Peyer's patch (tissue), 4 donors: ENCODE data around the gene SPART. TPM values are rescaled to one million over a fixed set of nuclear protein-coding genes. Genes with fewer than 3 reads are reported as not detected.

ENCODE experiments used
- DNase-seq, 3 donors: peaks; one replicate each; pipeline ENCODE4 v3.0.0-alpha.2; 2017 to 2019
- H3K27ac ChIP-seq, 4 donors: fragments of 200-600 bp; sonication (generic); one replicate each; pipeline ENCODE4 v1.5.1; 2016 to 2019
- H3K27me3 ChIP-seq, 2 donors: fragments of 200-600 bp; sonication (generic); one replicate each; pipeline ENCODE4 v1.5.1; 2019
- H3K36me3 ChIP-seq, 3 donors: fragments of 200-600 bp; sonication (generic); one replicate each; pipeline ENCODE4 v1.5.1; 2016 to 2019
- H3K4me1 ChIP-seq, 4 donors: fragments of 200-600 bp; sonication (generic); one replicate each; pipeline ENCODE4 v1.5.1; 2016 to 2019
- H3K4me3 ChIP-seq, 4 donors: fragments of 200-600 bp; sonication (generic); 1 replicate in 3 of 4; 2 replicates in 1 of 4; pipeline ENCODE4 v1.5.1; 2016 to 2019; ENCODE audit warnings: mild to moderate bottlenecking in 1 of 4
- H3K9me3 ChIP-seq, 4 donors: fragments of 200-600 bp; sonication (generic); one replicate each; pipeline ENCODE4 v1.5.1; 2016 to 2019; ENCODE audit warnings: mild to moderate bottlenecking in 1 of 4
- POLR2A ChIP-seq, 2 donors: fragments of 450-650 bp; IDR thresholded peaks; one replicate each; pipeline ENCODE4 v1.5.1; 2017; ENCODE audit warnings: antibody characterized with exemption in 2 of 2, mild to moderate bottlenecking in 2 of 2, moderate library complexity in 2 of 2
- small RNA-seq, 2 donors: library from RNA; depleted of rRNA; stranded (forward); fragments of <200 nt; gene quantifications; one replicate each; pipeline ENCODE3, GENCODE V24; 2016
- total RNA-seq, 4 donors: library from RNA; depleted of rRNA; stranded (reverse); fragments of >200 nt; gene quantifications; one replicate each; pipeline ENCODE4 v1.1.0, GENCODE V29; 2016
- TF ChIP-seq, protein P1 (sequence below), 6 experiments: fragments of 450-650 bp in 4 of 6; fragments of 200-600 bp in 2 of 6; sonication (generic) in 1 of 6; IDR thresholded peaks; one replicate each; pipeline ENCODE4 v1.5.1; 2017 to 2019; ENCODE audit warnings: antibody characterized with exemption in 6 of 6, mild to moderate bottlenecking in 3 of 6, moderate library complexity in 1 of 6

Gene SPART
- total RNA-seq, 4 donors from 2014 or later = 6.8 to 34.7 (median 14.5) TPM

DNA sequence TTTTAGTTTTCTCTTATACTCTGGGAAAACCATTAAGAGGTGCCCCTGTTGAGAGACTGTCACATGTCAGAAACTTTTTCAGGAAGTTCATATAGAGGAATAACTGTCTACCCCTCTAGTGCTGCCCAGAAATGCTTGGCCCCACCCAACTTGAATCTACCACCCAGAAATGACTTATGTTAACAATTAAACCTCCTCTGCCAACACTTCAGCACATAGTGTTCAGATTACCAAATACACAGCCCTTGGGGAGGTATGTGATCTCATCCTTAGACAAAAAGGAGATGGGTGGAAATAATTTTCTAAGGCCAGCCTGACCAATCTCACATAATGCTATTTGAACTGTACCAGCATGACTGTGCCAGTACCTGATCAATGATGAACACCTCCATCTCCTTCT is 84.2 kb downstream of the SPART start:
- H3K4me3 ChIP-seq = no peak overlapping the region
- H3K36me3 ChIP-seq = no peaks in the 10 kb centered on the region
- no peaks in the 10 kb centered on the region for H3K27me3 ChIP-seq
- DNase-seq = no peak
- H3K4me1 ChIP-seq = no peaks in the 10 kb centered on the region
- H3K9me3 ChIP-seq = no peaks in the 10 kb centered on the region
- no peak for TF ChIP-seq POLR2A (IDR thresholded peaks at IDR 0.05)
- TF ChIP-seq, protein P1, sequence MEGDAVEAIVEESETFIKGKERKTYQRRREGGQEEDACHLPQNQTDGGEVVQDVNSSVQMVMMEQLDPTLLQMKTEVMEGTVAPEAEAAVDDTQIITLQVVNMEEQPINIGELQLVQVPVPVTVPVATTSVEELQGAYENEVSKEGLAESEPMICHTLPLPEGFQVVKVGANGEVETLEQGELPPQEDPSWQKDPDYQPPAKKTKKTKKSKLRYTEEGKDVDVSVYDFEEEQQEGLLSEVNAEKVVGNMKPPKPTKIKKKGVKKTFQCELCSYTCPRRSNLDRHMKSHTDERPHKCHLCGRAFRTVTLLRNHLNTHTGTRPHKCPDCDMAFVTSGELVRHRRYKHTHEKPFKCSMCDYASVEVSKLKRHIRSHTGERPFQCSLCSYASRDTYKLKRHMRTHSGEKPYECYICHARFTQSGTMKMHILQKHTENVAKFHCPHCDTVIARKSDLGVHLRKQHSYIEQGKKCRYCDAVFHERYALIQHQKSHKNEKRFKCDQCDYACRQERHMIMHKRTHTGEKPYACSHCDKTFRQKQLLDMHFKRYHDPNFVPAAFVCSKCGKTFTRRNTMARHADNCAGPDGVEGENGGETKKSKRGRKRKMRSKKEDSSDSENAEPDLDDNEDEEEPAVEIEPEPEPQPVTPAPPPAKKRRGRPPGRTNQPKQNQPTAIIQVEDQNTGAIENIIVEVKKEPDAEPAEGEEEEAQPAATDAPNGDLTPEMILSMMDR (IDR thresholded peaks at IDR 0.05) = no peak
- H3K27ac ChIP-seq = no peak overlapping the region

DNA sequence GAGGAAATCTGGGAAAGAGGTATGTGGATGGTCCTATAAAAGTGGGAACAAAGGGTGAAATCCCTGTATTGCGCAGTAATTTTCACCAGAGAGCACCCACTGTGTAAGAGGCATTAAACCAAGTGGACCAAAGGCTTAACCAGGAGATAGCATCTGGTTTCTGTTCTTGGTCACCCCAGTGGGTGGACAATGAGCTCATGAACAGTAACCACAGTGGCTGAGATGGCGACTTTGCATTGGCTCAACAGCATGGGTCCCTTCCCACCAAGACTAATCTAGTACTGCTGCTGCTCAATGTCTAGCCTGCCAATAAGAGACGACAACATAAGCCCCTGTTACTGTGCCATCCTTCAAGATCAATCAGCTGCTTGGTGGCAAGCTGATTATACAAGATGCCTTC is 85.2 kb downstream of the SPART start:
- Histone ChIP-seq H3K27me3 (no peaks in the 10 kb centered on the region), H3K27ac (no peak overlapping the region), H3K4me1 (no peaks in the 10 kb centered on the region), H3K4me3 (no peak overlapping the region), H3K36me3 (no peaks in the 10 kb centered on the region), H3K9me3 (no peaks in the 10 kb centered on the region)
- DNase-seq = no peak
- TF ChIP-seq POLR2A (IDR thresholded peaks at IDR 0.05) = no peak
- TF ChIP-seq, protein P1 (IDR thresholded peaks at IDR 0.05) = no peak

DNA sequence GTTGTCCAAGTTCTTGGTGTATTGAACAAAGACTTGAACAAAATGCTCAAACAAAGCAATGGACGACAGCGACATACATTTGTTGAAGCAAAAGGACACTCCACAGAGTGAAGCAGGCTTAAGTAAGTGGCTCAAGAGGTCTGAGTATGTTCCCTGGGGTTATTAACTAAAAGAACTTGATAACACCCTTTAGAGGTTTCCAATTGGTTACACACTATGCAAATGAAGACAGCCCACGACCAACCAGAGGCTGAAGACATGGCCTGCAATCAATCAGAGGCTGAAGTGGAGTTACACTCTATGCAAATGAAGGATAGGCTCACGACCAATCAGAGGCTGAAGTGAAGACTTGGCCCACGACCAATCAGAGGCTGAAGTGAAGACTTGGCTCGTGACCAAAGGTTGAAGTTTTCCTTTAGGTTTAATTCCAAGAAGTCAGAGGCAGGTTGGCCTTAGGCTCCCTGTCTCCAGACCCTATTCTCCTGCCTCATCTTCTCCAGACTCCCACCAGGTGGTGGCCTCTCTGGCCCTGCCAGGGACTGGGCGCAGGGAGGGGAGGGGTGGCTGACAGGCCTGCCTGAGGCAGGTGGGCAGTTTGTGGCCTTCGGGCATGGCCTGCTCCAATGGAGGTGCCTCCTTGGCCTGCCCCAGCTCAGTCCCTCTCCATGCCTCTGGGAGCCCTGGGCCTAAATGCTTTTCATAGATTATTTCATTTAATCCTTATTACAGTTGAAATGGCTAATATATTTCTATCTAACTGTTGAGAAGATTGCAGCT is 86.6 kb downstream of the SPART start:
- TF ChIP-seq POLR2A (IDR thresholded peaks at IDR 0.05) = no peak
- TF ChIP-seq, protein P1 (IDR thresholded peaks at IDR 0.05) = no peak
- no peaks in the 10 kb centered on the region for H3K9me3 ChIP-seq
- H3K4me1 ChIP-seq = no peaks in the 10 kb centered on the region
- no peak overlapping the region for H3K4me3 ChIP-seq
- no peak for DNase-seq
- H3K27me3 ChIP-seq = no peaks in the 10 kb centered on the region
- no peaks in the 10 kb centered on the region for H3K36me3 ChIP-seq
- no peak overlapping the region for H3K27ac ChIP-seq

DNA sequence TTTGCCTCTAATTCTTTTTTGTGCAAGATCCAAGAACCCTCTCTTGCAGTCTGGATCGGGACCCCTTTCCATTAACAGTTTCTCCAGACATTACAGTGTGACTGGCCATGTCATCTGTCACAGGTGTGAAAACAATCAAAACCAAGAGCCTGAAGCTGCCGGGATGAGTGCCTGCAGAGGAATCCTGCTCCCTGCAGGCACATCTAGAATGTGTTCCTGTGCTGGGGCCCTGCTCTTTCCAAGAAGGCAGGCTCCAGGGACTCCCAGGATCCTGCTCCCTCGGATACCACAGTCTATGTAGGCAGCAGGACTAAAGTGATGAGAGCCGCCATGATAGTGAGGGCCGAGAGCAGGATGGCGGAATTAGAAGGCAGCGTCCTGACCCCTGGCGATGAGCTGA is 87.4 kb downstream of the SPART start:
- no peaks in the 10 kb centered on the region for H3K27me3 ChIP-seq
- H3K9me3 ChIP-seq = no peaks in the 10 kb centered on the region
- no peak overlapping the region for H3K4me3 ChIP-seq
- H3K27ac ChIP-seq = no peak overlapping the region
- no peak for DNase-seq
- H3K4me1 ChIP-seq = no peaks in the 10 kb centered on the region
- no peak for TF ChIP-seq POLR2A (IDR thresholded peaks at IDR 0.05)
- TF ChIP-seq, protein P1 (IDR thresholded peaks at IDR 0.05) = no peak
- no peaks in the 10 kb centered on the region for H3K36me3 ChIP-seq

Small RNA genes lying within 50 kb of the gene (small RNA-seq; reads per million reads assigned to genes)
- 0 reads per million in 2 donors for gene RNU6-71P

Other genes with a start within 250 kb of the SPART start
- 10 to 100 TPM in 2 of 4 donors, 1 to 10 TPM in 2; 3.7 to 23.1 (median 9.1) TPM for gene DCLK1, start 215.0 kb downstream of the SPART start, total RNA-seq
- not detected for gene SOHLH2, start 131.8 kb downstream of the SPART start, total RNA-seq
- gene CCDC169, start 48.6 kb downstream of the SPART start, total RNA-seq = not detected
- gene CCNA1, start 86.1 kb upstream of the SPART start, total RNA-seq = under 1 TPM in 1 of 4 donors, not detected in 3; 0.66 TPM